Measurements from ENCODE around the gene ANKRD11.
A peak's percentile ranks its signal among the peaks of the same experiment; 100 is the strongest.
"Not testable (repeated sequence)": the region's sequence is repeated elsewhere in the genome, so short reads cannot be mapped to it uniquely, and the experiment has no call there.

Gene ANKRD11

DNA sequence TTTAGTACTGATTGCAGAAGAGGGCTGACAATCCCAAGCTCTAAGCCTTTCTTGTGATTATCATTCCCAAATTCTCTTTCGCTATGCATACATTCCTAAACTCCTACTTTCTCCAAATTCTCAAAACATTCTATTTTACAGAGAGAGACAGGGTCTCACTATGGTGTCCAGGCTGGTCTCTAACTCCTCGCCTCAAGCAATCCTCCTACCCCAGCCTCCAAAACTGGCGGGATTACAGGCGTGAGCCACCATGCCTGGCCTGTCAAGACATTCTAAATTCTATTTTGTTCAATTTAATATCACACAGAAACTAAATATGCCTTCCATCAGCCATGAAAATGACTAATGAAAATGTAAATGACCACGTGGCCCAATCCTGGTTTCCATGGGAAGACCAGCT, 39.8 kb downstream of the ANKRD11 start:
- DNase-seq: no peak

DNA sequence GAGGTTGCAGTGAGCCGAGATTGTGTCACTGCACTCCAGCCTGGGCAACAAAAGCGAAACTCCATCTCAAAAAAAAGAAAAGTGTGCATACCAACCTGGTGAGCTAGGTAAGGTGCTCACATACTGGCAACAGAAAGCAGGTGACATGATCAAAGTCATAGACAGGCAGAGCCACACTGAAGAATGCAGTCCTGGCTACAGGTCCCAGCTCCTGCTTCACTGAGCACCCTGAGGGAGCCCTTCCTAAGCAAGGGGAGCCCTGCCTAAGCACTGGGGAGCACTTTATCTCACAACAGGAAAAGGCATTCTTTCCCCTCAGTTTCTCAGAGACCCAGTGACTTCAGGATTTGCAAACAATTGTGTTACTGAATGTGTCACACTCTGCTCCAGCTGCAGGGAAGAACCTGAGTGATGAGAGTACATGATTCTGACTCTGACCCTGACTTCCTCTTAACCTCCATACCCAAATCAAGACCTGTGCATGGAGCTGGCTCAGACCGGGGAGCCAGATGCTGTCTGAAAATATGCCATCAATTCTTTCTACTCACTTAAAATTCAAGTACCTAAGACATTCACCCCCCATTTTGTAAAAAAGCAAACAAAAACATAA, 40.5 kb downstream of the ANKRD11 start:
- DNase-seq: no peak

- DNase-seq: no peak
These were observed 41.7 kb downstream of the ANKRD11 start for GRCh38 chr16:89448656-89449055.

DNA sequence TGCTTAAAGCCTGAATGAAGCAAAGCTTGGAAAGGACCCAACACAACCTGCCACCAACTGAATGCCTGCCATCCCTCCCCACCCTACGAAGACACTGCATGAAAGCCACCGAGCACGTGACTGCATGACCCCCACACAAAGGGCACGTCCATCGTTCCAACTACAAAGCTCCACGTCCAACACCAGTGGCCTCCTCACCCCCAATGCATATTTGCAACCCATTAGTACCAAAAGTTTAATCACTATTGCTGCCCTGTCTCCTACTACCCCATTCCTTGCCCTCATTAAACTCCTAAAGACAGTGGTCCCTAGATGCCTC, 43.4 kb downstream of the ANKRD11 start:
- peak in 1 of 14 donors; percentile 32 for DNase-seq

DNA sequence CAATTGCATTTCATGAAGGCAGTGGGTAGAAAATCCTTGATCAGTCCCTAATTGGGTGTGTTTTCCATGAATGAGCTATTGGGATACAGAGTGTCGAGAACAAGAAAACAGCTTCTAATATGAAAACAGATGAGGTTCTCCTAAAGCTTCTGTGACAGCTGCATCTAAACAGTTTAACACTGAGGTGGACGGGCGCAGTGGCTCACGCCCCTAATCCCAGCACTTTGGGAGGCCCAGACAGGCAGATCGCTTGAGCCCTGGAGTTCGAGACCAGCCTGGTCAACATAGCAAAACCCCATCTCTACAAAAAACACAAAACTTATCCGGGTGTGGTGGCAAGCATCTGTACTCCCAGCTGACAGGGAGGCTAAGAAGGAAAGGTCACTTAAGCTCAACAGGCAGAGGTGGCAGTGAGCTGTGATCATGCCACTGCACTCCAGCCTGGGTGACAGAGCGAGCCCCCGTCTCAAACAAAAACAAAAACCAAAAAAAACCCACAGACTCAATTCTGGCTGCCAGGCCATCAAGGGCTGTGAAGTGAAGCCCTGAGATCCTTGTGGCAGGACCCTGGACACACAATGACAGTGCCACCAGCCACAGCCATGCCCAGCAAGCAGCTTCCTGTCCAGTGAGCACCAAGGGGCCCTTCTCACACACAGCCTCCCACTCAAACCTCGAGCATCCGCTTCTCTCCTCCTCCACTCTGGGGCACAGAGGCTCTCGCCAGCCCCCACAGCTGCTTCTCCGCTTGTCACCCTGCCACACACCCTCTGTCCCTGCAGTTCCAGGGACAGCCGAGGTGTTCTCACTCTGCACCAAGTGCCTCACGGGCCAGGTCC, 44.0 kb downstream of the ANKRD11 start:
- no peak for DNase-seq

GRCh38 chr16:89445166-89445565, 45.2 kb downstream of the ANKRD11 start:
- DNase-seq: no peak

DNA sequence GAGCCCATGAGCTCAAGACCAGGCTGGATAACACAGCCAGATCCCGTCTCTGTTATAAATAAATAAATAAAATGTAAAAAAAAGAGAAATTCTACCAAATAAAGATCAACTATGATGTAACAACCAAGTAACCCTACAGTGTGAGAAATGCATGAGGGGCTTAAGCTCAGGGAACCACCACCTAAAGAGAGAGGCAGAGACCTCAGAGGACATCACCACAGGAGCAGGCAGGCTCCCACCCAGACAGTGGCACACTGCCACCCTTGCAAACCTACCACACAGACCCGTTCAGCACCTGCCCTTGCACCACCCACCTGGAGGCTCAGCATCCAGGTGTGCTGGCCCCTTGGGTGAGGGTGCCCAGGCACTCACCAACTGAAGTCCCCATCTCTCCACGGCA, 45.6 kb downstream of the ANKRD11 start:
- DNase-seq: no peak

DNA sequence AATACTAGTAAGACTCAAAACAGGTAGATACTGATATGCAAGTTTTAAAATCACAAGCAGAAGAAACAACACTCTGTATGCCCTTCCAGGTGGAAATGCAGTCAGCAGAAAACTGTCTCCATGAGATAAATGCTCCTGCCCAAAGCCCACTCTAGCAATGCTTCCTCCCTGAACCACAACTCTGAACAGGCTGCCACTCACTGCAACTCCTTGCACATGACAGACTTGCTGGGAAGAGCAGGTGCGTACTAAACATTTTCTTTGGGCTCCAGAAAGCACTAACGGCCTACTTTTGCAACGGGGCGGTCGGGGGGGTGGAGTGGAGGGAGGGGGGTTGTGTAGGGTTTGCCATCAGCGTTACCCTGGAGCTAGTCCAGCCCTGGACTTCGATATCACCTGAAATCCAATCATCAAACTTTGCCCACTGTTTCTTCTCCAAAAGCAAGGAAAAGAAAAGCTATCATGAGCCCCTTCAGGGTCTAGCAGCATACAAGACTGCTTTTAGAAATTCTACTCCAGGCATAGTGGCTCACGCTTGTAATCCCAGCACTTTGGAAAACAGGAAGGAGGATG, 46.1 kb downstream of the ANKRD11 start:
- peak in 1 of 14 donors; percentile 36 for DNase-seq

GRCh38 chr16:89443727-89444084, 46.7 kb downstream of the ANKRD11 start:
- DNase-seq: peak in 1 of 14 donors; percentile 64

GRCh38 chr16:89442990-89443726, 47.2 kb downstream of the ANKRD11 start:
- peak in 1 of 14 donors; percentile 64 for DNase-seq

DNA sequence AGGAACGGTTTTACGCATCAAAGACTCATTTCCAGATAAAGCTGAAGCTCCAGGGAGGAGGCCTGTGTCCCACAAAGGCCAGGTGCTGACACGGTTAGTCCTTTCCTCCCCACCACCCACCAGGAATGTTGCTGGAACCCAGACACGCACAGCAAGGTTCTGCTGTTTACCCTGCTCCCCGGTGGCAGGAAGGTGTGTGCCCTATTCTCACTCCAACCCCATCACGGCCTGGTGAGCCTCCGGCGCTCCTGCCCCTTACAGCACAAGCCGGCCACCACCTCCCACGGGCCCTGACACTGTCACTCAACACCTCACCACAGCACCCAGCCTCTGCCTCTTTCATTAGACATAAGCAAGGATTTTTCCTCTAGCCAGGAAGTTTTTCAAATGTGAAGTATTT, 47.8 kb downstream of the ANKRD11 start:
- DNase-seq: no peak

- no peak for DNase-seq
These were observed 50.7 kb downstream of the ANKRD11 start for GRCh38 chr16:89439659-89440058.

DNA sequence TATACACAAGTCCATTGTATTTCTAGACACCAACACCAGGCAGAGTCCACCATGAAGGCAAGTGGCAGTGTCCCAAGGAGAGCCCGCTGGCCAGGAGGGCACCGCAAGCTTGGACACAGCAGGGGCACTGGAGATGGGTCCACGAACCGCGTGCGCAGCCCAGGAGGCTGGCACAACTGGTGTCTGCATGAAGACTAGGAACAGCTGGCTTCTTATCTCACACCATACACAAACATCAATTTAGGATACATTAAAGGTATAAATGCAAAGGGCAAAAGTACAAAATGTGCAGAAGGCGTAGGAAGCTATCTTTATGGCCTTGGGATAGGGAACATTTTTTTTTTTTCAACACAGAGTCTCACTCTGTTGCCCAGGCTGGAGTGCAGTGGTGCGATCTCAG, 52.4 kb downstream of the ANKRD11 start:
- DNase-seq: no peak

DNA sequence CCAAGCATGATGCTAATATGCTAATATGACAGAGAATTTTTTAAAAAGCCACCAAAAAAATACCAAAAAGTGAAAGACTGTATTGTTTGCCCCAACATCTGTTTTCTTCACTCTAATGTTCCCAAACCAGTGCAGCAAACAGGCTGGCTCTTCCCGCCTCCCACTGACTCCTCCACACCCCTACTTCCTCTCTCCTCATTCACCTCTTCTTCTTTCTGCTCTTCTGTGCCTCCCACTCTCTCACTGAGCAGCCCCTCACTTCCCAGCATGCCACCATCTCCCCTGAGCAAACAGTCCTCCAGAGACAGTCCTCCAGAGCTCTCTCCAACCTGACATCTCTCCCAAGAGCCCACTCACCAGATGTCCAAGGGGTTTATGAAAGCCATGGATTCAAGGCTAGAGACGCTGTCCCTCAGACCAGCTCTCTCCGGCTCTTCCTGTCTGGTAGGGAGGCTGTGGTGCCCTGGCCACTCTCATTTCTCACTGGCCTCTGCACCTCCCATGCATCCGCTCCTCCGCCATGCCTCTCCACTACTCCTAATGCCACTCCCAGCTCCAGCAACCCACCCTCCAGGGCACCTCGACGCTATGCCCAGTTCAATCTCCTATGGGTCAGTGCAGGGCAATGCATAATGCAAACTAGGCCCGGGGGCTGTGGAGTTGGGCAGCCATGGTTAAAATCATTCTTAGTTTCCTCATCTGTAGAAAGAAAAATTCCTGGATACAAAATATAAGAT, 52.9 kb downstream of the ANKRD11 start:
- DNase-seq: no peak

- no peak for DNase-seq
These were observed 54.0 kb downstream of the ANKRD11 start for GRCh38 chr16:89436366-89436765.

DNA sequence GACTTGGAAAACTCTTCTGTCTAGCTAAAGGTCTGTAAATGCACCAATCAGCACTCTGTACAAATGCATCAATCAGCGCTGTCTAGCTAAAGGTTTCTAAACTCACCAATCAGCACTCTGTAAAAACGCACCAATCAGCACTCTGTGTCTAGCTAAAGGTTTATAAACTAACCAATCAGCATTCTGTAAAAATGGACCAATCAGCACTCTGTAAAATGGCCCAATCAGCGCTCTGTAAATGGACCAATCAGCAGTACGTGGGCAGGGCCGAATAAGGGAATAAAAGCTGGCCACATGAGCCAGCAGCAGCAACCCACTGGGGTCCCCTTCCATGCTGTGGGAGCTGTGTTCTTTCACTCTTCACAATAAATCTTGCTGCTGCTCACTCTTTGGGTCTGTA, 55.3 kb downstream of the ANKRD11 start:
- DNase-seq: not testable (repeated sequence)

- no peak for DNase-seq
These were observed 55.9 kb downstream of the ANKRD11 start for GRCh38 chr16:89434490-89434889.

- DNase-seq: not testable (repeated sequence)
These were observed 56.9 kb downstream of the ANKRD11 start for GRCh38 chr16:89433363-89433984.

DNA sequence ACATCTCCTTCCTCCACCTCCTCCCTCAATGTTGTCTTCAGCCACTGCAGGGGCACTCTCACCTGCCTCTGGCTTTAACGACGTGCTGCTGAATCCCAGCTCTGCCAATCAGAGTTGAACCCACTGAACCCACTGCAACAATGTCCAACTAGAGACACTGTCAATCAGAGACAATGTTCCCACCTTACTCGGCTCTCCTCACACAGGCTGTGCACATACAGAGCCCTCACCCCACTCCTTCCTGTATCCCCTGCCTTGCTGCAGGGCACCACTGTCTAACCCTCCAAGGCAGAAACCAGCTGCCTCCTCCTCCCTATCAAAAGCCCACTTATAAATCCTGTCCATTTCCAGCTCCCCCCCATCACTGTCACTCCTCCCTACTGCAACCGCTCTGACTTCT, 58.7 kb downstream of the ANKRD11 start:
- no peak for DNase-seq

GRCh38 chr16:89431158-89431584, 59.2 kb downstream of the ANKRD11 start:
- DNase-seq: no peak

DNA sequence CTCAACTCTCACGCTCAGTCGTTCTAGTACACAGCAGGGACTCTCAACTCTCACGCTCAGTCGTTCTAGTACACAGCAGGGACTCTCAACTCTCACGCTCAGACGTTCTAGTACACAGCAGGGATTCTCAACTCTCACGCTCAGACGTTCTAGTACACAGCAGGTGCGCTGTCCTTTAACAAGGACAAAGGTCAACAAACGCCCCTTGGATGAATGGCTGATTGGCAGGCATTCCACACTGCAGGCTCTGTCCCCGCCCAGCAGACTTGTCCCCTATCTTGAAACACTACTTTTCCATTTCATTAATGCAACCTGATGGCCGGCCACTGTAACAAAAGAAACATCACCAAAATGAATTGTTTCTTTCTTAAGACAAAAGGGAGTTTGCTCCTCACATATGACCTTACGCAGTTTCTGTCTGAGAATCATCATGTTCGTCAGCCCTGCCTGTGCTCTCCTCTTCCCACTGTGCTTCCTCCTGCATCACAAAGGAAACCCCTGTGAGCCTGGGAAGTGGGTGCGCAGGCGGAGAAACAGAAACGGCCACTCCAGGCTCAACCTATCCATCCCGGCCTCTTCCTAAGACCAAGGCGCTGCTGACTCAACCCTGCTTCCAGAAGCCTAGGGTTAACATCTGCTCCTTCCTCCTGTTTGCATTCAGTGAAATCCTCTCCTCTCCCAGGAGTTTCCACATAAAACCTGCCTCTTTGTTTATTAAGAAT, 59.8 kb downstream of the ANKRD11 start:
- no peak for DNase-seq

All from C1 segment of cervical spinal cord (tissue), 14 donors.